ENCODE data around the gene FAM50A.

- TF ChIP-seq POLR2A (IDR thresholded peaks at IDR 0.05; ENCODE audit: low read depth, low read length) (peak; percentile 89), TAF1 (IDR thresholded peaks at IDR 0.05; ENCODE audit: borderline replicate concordance, low read depth, low read length) (peak; percentile 87)
Measured at GRCh38 chrX:154490414-154491083, 46.6 kb downstream of the FAM50A start, which contains the start of gene SLC10A3.
